ENCODE measurements around the gene TEFM.
"Not testable (repeated sequence)": the region's sequence is repeated elsewhere in the genome, so short reads cannot be mapped to it uniquely, and the experiment has no call there.

The TEFM gene

GRCh38 chr17:30920683-30921543 lies 14.9 kb upstream of the TEFM start:
- DNase-seq (ENCODE audit: low read depth) = no peak

DNA sequence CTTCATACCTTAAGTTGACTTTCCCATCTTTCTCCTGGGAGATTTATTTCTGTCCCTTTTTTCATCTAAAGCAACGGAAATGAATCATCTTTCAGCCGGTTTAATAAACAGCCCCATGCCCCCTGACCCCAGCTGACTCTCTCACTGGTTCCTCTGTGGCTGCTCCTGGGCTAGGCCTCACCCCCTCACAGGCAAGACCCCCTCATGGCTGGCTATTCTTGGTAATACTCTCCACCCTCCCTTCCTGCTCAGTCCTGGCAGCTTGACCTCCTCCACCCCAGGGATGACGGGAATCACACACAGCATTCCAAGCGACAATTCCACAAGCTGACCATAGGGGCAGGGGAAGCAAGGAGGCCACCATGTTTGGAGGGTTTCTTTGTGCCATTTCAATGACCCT lies 14.2 kb upstream of the TEFM start:
- no peak for DNase-seq (ENCODE audit: low read depth)

DNA sequence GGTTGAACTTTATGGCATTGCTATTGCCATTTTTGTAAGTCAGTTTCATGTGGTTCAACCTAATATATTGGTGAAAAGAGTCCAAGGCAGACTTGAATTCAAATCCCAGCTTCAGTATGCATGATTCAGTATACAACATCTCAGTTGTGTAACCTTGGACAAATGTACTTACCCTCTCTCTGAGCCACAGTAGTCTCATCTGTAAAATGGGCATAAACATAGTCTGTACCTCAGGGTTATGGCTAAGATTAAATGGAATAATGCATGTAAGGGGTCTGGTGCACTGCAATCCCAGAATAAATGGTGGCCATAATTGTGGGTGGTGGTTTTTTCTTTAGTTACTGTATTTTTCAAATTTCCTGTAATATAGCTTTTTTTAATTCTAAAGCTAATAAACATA lies 11.0 kb upstream of the TEFM start:
- DNase-seq (ENCODE audit: low read depth) = no peak

- no peak for DNase-seq (ENCODE audit: low read depth)
Observed at GRCh38 chr17:30915833-30916611, 10.0 kb upstream of the TEFM start.

DNA sequence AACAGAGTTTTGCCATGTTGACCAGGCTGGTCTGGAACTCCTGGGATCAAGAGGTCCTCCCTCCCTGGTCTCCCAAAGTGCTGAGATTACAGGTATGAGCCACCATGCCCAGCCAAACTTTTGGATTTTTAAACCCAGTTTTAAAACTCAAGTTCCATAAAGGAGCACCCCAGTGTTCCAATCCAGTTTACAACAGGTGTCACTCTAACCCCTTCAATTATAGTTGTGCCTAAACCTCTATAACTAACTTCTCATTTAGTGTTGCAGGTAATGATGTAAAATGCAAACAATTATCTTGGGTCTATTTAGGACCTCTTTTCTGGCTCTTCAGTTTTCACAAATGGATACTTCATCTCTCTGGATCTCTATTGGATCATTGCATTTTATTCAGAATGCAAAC lies 7.9 kb upstream of the TEFM start:
- no peak for DNase-seq (ENCODE audit: low read depth)

DNA sequence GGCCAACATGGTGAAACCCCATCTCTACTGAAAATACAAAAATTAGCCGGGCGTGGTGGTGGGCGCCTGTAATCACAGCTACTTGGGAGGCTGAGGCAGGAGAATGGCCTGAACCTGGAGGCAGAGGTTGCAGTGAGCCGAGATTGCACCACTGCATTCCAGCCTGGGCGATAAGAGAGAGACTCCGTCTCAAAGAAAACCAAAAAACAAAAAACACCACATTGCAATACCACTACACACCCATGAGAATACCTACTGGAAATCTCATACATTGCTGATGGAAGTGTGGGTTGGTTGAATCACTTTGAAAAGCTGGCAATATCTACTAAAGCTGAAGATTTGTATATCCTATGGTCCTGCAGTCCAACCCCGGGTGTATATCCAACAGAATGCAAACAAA lies 4.1 kb upstream of the TEFM start:
- DNase-seq (ENCODE audit: low read depth) = not testable (repeated sequence)

GRCh38 chr17:30908717-30909420 lies 2.8 kb upstream of the TEFM start:
- DNase-seq (ENCODE audit: low read depth) = no peak

- no peak for DNase-seq (ENCODE audit: low read depth)
Observed at GRCh38 chr17:30905742-30906100, 317 bp downstream of the TEFM start.

GRCh38 chr17:30897311-30897710 lies 8.7 kb downstream of the TEFM start:
- no peak for DNase-seq (ENCODE audit: low read depth)

DNA sequence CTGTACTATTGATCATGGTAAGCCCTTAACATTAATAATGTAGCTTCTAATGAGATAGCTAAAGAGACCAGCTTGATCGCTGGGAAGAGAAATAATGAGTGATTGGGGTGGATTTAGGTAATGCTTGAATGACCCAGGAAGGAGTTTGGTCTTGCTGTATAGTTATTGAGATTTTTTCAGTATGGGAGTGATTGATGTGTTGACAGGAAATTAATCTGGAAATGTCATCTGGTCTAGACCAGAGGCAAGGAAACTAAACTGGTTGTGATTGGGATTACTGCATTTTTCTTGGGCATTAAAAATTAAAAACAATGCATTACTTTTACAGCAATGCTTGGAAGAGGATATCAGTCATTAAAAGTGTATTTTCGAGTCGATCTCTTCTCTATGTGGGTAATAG lies 11.8 kb downstream of the TEFM start:
- no peak for DNase-seq (ENCODE audit: low read depth)

GRCh38 chr17:30886187-30886586 lies 19.9 kb downstream of the TEFM start:
- no peak for DNase-seq (ENCODE audit: low read depth)

DNA sequence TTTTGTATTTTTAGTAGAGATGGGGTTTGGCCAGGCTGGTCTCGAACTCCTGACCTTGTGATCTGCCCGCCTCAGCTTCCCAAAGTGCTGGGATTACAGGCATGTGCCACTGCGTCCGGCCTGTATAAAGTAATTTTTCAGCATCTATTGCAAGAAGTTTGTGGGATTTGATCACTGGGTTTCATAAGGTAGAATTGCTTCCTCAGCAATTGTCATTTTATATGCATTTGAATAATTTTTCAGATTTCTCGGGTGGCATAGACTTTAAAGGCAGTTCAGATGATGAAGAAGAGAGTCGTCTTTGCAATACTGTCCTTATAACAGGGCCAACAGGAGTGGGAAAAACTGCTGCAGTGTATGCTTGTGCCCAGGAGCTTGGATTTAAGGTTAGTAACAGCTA lies 37.0 kb downstream of the TEFM start:
- no peak for DNase-seq (ENCODE audit: low read depth)

GRCh38 chr17:30864636-30865035 lies 41.4 kb downstream of the TEFM start:
- DNase-seq (ENCODE audit: low read depth) = no peak

DNA sequence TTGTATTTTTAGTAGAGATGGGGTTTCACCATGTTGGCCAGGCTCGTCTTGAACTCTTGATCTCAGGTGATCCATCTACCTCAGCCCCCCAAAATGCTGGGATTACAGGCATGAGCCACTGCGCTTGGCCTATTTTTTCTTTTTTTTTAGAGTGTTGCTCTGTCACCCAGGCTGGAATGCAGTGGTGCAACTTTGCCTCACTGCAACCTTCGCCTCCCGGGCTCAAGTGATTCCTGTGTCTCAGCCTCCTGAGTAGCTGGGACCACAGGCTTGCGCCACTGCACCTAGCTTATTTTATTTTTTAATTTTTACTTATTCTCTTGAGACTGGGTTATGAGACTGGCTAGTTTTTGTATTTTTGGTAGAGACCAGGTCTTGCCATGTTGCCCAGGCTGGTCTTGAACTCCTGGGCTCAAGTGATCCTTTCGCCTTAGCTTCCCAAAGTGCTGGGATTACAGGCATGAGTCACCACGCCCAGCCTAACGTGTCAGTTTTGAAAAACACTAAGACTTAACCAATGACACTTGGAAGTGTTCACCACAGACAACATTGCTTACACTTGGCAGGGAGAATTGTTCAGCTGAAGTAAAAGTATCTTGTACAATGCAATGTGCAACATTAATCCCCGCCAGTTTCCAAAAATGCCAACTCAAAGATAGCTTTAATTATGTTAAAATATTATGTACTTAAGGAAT lies 47.3 kb downstream of the TEFM start:
- no peak for DNase-seq (ENCODE audit: low read depth)

GRCh38 chr17:30854146-30854545 lies 51.9 kb downstream of the TEFM start:
- DNase-seq (ENCODE audit: low read depth) = no peak

All from stimulated activated CD4-positive, alpha-beta T cell treated with anti-CD3 and anti-CD28 coated beads, Interleukin-2, amount 100 ng/mL, for 4 hours (primary cell).